ENCODE results near the gene PSKH1.

PSKH1 gene

GRCh38 chr16:67953641-67954375 is 60.8 kb downstream of the PSKH1 start:
- CTCF ChIA-PET, result interaction anchor here (1.1 to 2.3 kb wide), 8 partner anchors 11 to 276 kb away, joined by 3 to 7 read pairs (median 4); partner anchors contain the start of gene PSMB10
- POLR2A ChIA-PET, result no interaction called here
- DNase-seq (ENCODE audit: extremely low spot score), result no peak
- no peak for TF ChIP-seq CTCF (IDR thresholded peaks at IDR 0.05; ENCODE audit: control extremely low read depth, extremely low read depth, low read depth, missing control alignments)

GRCh38 chr16:67954421-67955196 is 61.6 kb downstream of the PSKH1 start:
- no peak for DNase-seq (ENCODE audit: extremely low spot score)
- CTCF ChIA-PET, result interaction anchor here (0.9 to 2.3 kb wide), 3 partner anchors 14 to 276 kb away, joined by 3 to 6 read pairs (median 3); partner anchors contain the start of gene PSMB10
- POLR2A ChIA-PET, result no interaction called here
- no peak for TF ChIP-seq CTCF (IDR thresholded peaks at IDR 0.05; ENCODE audit: control extremely low read depth, extremely low read depth, low read depth, missing control alignments)

- ChIA-PET POLR2A (no interaction called here), CTCF (interaction anchor here (2.4 kb wide), 1 partner anchor 15 kb away, joined by 5 read pairs; no protein-coding TSS in a partner anchor)
- no peak for DNase-seq (ENCODE audit: extremely low spot score)
- no peak for TF ChIP-seq CTCF (IDR thresholded peaks at IDR 0.05; ENCODE audit: control extremely low read depth, extremely low read depth, low read depth, missing control alignments)
Measured at GRCh38 chr16:67957622-67958021, 64.6 kb downstream of the PSKH1 start.

GRCh38 chr16:67959536-67960329 is 66.7 kb downstream of the PSKH1 start:
- TF ChIP-seq CTCF (IDR thresholded peaks at IDR 0.05; ENCODE audit: control extremely low read depth, extremely low read depth, low read depth, missing control alignments), result no peak
- ChIA-PET POLR2A (interaction anchor here (0.5 to 0.7 kb wide), 3 partner anchors 9 to 332 kb away, joined by 3 to 4 read pairs (median 4); no protein-coding TSS in a partner anchor), CTCF (interaction anchor here (1.3 to 2.1 kb wide), 6 partner anchors 10 to 106 kb away, joined by 4 to 9 read pairs (median 5); no protein-coding TSS in a partner anchor)
- no peak for DNase-seq (ENCODE audit: extremely low spot score)

- ChIA-PET CTCF (no interaction called here), POLR2A (no interaction called here)
- DNase-seq (ENCODE audit: extremely low spot score), result no peak
- no peak for TF ChIP-seq CTCF (IDR thresholded peaks at IDR 0.05; ENCODE audit: control extremely low read depth, extremely low read depth, low read depth, missing control alignments)
Measured at GRCh38 chr16:67961551-67961957, 68.5 kb downstream of the PSKH1 start.

- DNase-seq (ENCODE audit: extremely low spot score), result no peak
- CTCF ChIA-PET, result interaction anchor here (1.2 to 1.5 kb wide), 2 partner anchors 19 to 78 kb away, joined by 3 to 4 read pairs; no protein-coding TSS in a partner anchor
- TF ChIP-seq CTCF (IDR thresholded peaks at IDR 0.05; ENCODE audit: control extremely low read depth, extremely low read depth, low read depth, missing control alignments), result no peak
- POLR2A ChIA-PET, result no interaction called here
Measured at GRCh38 chr16:67962135-67962534, 69.1 kb downstream of the PSKH1 start.

Measured in GM10248 (cell line).